HG03378 (cell line): ENCODE data around the gene PNCK.
"Not testable (repeated sequence)": the region's sequence is repeated elsewhere in the genome, so short reads cannot be mapped to it uniquely, and the experiment has no call there.

Source experiments
- ATAC-seq: cut with Tn5 transposase; IDR thresholded peaks from one replicate; pipeline ENCODE4 v1.9.1; 2021; ENCODE audit warnings: mild to moderate bottlenecking, moderate library complexity; ENCODE audit not compliant: unreplicated experiment

PNCK gene

DNA sequence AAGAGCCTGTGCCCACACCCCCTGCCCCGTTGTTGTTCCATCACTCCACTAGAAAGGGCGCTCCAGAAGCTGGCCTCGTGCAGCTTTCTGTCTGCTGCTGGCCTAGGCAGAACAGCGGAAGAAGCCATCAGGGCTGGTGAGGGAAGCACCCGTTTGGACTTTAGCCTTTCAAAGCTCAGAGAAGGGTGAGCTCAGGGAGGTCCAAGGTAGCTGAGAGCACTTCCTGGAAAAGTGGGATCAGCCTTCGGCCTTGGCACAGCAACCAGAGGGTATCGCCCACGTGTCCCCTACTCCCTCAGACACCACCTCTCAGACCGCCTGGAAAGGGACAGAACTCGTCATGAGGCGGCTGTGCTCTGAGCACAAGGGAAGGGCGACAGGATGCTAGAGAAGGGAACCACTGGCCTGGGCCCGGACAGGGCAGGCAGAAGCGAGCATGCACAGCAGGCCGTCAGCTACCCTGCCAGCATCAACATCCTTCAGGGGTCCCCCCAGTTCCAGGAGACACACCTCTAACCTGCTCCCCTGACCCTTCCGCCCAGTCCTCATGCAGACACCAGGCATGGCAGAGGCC lies 25.7 kb upstream of the PNCK start:
- ATAC-seq: not testable (repeated sequence)

DNA sequence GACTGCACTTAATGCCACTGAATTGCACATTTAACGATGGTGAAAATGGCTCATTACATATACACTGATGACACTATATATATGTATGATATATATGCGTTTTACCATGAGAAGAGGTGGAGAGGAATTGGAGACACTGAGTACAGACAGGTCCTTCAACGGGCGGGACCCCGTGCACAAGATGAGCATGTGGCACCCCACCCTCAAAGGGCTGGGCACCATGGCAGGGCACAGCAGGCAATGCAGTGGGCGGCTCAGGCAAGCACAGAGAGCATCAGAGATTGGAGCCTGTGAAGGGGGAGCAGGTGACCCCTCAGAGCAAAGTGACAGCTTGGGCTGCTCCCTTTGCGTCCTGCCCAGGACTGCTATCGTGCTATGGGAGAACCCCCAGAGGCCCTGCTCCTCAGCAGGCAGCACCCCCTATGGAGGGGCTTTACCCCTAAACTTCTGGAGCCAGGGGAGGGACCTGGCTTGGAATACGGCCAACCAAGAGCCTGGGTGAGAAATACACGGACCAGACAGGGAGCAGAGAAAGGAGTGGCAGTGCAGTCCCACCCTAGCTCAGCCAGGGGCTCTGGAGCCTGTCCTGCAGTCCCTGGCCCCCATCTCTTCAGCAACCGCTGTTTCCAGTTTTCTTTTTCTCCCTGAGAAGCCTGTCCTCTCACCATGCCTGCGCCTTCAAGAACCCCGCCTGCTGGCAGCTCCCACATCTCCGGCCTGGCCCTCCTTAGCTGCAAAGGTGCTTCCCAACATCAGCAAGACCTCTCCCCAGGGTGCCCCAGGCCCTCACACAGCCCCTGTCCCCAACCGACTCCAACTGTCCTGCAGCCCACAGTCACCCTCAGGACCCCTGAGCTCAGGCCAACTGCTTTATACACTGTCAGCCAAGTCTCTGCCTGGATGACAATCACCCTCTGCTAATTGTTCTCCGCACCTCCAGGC lies 24.6 kb upstream of the PNCK start:
- no peak for ATAC-seq

DNA sequence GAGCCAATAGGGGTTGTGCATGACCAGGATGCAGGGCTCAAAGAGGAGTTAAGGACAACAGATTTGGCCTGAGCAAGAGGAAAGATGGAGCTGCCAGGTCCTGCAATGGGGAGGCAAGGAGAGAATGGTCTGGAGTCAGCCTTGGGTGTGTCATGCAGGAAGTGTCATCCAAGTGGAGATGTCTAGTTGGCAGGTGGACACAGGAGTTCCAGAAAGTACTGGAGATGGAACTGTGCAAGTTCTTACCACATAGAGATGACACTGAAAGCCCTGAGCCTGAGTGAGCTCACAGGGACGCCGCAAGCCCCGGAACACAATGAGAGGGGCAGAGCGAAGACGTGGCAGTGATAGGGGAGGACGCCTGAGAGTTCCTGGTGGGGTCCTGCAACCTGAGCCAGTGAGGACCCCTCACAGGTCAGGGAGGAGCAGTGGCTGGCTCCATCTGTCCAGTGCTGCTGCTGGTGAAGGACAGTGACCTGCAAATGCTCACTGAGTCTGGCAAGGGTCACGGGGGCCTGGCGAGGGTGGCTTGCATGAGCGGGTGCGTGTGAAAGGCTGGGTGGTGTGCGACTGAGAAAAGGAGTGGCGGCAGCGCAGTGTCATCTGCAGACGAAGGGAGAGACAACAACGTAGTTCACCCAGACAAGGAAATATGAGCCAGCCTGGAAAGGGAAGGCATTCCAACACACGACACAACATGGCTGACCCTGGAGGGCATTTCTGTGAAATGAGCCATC lies 23.5 kb upstream of the PNCK start:
- not testable (repeated sequence) for ATAC-seq

DNA sequence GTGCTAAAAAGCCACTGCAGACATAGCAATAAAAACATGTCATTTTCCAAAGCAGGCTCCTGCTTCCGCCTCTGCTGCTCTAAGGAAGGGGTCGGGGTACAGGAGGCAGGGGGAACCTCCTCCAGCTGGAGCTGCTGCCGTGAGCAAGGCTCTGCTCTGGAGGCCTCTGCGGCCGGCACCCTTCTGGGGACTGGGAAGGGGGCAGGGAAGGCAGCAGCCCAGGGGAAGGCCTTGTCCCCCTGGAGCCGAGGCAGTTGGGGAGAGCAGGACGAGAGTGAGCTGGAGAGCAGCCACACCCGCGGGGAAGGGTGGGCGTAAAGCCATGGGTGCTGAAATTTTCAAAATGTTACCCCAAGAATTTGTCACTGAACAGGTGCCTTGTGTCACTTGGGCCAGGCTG lies 22.9 kb upstream of the PNCK start:
- not testable (repeated sequence) for ATAC-seq

DNA sequence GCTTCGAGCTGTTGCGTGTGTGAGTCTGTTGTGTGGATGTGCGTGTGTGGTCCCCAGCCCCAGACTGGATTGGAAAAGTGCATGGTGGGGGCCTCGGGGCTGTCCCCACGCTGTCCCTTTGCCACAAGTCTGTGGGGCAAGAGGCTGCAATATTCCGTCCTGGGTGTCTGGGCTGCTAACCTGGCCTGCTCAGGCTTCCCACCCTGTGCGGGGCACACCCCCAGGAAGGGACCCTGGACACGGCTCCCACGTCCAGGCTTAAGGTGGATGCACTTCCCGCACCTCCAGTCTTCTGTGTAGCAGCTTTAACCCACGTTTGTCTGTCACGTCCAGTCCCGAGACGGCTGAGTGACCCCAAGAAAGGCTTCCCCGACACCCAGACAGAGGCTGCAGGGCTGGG lies 22.5 kb upstream of the PNCK start:
- ATAC-seq: no peak

DNA sequence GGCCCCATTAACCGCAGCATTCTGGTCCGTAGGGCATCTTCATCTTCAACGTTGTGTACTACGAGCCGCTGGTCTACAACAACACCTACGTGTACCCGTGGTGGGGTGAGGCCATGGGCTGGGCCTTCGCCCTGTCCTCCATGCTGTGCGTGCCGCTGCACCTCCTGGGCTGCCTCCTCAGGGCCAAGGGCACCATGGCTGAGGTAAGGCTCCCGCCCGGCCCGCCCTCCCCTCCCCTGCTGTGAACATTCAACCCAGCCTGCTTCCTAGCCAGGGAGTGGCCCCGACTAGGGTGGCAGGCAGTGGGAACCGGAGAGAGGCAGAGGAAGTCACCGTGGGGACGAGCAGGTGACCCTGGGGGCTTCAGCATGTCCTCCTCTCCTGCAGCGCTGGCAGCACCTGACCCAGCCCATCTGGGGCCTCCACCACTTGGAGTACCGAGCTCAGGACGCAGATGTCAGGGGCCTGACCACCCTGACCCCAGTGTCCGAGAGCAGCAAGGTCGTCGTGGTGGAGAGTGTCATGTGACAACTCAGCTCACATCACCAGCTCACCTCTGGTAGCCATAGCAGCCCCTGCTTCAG lies 21.2 kb upstream of the PNCK start:
- ATAC-seq: no peak

DNA sequence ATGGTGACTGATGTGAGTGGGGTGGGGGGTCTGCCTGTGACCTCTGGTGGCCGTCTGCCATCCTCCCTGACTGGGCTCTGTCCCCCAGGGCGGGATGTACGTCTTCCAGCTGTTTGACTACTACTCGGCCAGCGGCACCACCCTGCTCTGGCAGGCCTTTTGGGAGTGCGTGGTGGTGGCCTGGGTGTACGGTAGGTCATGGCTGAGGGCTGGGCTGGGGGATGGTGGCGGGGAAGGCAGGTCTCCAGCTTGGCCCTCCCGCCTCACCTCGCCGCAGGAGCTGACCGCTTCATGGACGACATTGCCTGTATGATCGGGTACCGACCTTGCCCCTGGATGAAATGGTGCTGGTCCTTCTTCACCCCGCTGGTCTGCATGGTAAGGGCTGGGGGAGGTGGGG lies 20.6 kb upstream of the PNCK start:
- ATAC-seq: not testable (repeated sequence)

DNA sequence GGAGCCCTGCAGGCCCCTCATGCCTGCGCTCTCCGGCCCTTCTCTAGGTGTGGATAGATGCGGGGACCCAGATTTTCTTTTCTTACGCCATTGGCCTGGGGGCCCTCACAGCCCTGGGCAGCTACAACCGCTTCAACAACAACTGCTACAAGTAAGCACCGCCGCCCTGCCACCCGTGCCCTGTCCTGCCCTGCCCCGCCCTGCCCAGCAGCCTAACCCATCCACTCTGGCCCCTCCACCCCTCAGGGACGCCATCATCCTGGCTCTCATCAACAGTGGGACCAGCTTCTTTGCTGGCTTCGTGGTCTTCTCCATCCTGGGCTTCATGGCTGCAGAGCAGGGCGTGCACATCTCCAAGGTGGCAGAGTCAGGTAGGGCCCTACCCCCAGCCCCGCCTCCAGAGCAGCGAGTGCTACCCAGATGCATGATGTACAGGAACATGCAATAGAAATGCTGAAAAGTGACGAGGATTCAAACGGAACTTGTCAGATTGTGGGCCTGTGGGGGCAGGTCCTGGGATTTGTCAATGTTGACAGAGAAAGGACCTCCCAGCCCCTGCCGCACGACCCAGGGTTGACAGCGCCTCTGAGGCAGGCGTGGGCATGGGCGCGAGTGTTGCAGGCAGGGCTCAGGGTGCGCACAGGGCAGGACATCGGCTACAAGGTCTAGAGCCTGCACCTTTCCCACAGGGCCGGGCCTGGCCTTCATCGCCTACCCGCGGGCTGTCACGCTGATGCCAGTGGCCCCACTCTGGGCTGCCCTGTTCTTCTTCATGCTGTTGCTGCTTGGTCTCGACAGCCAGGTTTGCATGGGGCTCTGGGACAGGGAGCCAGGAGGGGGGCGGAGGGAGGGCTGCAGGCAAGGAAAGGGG lies 19.8 kb upstream of the PNCK start:
- no peak for ATAC-seq

DNA sequence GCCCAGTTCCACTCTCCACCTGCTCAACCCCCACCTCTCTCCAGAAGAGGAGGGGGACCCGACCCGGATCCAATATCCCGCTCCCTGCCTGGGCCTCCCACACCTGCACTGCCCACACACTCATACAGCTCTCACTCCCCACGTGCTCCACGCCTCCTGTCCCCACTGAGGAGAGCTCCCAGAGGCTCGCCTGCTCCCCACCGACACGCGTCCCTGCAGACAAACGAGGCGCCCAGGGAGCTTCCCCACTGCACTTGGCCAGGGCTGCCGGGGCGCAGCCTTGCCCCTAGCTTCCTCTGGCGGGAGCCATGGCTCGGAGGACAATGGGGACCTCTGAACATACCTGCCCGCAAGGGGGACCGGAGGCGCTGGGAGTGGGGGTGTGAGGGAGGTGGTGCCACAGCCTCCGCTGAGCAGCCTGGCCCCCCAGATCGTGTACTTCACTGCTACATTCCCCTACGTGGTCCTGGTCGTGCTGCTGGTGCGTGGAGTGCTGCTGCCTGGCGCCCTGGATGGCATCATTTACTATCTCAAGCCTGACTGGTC lies 19.1 kb upstream of the PNCK start:
- no peak for ATAC-seq

DNA sequence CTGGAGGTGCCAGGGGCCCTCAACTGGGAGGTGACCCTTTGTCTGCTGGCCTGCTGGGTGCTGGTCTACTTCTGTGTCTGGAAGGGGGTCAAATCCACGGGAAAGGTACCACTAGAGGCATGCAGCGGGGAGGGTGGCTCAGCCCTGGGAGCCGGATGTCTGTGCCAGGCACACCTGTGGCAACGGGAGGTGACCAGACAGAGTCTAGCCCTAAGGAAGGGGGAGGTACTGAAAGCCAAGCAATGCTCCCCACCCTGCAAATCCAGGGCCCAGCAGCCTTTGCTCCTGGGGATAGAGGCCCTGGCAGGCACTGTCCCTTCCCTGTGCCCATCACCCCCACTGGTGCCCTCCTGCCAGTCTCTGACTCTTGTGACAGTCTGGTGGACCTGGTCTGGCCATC lies 18.4 kb upstream of the PNCK start:
- ATAC-seq: no peak

DNA sequence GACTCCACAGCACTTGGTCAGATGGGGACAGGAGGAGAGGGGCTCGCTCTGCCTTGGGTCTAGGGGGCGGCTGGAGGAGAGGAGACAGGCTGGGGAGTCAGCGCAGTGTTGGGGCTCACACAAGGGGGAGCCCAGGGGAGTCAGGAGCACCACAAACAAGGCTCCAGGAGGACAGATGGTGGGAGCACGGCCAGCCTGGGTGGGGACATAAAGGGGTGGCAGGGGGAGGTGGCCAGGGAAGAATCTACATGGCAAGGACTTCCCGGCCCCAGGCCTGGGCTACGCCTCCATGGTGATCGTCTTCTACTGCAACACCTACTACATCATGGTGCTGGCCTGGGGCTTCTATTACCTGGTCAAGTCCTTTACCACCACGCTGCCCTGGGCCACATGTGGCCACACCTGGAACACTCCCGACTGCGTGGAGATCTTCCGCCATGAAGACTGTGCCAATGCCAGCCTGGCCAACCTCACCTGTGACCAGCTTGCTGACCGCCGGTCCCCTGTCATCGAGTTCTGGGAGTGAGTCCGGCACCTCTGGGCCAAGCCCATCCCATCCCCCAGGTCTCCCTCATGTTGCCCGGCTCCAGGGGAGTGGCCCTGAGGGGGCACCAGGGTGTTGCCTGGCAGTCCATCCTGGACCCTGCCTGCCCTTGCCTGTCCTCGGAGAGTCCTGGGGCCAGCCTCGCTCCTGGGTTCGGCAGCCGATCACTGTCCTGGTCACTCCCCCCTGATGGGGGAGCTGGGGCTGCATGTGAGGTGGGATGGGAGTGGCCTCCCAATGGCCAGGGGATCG lies 17.6 kb upstream of the PNCK start:
- not testable (repeated sequence) for ATAC-seq

DNA sequence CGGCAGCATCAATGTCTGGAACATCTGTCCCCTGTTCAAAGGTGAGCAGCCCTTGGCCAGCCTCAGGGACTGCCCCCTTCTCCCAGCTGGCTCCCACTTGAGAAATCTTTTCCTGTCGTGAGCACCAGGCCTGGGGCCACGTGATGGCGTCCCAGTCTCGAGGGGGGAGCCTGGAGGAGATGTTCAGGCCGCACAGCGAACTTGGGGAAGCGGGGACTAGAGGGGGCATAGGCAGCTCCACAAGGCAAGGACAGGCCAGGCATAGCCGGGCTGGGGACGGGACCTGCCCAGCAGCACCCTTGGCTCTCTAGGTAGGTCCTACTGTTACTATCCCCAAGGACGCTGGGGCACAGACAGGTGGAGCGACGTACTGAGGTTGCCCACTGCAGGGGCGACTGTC lies 16.9 kb upstream of the PNCK start:
- no peak for ATAC-seq

DNA sequence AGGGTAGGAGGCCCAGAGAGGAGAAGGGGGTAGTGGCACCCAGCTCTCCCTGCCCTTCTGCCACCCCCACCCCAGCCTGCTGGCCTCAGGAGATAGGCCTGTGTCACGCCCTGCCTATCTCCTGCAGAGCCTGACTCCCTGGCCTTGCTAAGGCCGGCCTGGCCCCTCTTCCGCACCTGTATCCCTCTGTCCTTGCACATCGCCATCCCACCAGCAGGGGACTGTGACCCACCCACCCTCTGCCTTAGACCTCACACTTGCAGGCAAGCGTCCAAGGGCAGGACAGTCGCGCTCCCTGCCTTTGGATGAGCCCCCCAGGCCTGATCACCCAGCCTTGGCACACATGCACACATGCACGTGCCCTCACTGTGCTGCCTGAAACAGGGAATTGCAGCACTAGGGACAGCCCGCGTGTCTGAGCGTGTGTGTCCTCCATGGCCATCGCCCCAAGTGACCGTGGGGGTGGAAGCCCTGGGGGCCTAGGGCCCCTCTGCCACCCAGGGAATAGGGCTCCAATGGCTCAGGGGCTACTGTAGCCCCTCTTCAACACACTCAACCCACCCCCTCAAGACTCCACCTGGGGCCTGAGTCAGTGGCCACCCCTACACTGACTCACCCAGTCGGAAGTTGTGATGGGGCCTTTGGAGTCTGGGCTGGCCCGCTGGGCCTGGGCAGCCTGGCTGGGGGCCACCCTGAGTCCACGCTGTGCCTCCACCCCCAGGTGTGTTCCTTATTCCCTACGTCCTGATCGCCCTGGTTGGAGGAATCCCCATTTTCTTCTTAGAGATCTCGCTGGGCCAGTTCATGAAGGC lies 16.2 kb upstream of the PNCK start:
- no peak for ATAC-seq

DNA sequence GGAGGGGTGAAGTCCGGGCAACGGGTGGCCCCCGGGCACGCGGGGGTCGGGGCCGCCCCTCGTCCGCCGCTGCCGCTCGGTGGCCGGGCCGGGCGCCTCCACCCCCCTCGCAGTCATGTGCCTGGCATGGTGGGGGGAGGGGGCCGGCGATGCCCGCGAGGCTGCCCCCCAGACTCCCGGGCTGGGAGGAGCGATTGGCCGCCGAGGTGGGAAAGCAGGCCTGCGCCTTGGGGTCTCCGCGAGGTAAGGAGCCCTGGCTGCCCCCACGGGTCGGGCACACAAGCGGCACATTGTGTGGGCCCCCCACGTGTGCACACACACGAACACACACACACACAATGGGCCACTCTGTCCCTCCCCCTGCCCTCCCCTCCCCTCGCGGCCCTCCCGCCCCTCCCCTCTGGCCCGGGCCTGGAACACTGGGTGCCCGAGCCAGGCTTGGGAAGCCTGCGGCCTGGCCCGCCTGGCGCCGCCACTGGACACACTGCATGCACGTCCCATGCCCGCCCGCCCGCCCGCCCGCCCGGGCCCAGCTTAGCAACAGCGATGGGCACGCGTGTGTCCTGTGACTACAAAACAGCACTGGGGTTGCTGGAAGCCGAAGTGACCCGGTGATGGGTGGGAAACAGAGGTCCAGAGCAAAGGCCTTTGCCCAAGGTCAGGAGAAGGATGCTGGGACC lies 15.4 kb upstream of the PNCK start:
- no peak for ATAC-seq

DNA sequence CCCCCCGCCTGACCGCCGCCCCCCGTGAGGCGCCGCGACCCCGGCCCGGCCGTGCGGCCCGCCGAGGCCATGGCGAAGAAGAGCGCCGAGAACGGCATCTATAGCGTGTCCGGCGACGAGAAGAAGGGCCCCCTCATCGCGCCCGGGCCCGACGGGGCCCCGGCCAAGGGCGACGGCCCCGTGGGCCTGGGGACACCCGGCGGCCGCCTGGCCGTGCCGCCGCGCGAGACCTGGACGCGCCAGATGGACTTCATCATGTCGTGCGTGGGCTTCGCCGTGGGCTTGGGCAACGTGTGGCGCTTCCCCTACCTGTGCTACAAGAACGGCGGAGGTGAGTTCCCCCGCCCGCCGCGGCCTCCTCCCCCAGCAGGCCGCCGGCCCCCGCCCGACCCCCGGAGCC lies 14.9 kb upstream of the PNCK start:
- no peak for ATAC-seq

DNA sequence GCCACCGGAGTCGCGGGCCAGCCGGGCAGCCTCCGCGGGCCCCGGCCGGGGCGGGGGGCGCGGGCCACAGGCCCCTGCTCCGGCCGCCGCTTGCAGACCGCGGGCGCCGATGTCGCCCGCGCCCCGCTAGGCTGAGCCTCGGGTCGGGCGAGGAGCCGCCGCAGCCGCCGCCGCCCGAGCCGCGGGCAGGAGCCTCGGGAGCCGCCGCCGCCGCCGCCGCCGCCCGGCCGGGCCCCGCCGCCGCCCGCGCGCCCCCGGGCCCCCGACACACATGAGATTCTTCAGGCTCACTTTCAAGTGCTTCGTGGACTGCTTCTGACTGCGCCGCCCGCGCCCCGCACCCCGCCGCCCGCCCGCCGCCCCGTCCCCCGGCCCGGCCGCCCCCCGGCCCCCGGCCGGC lies 14.5 kb upstream of the PNCK start:
- no peak for ATAC-seq

DNA sequence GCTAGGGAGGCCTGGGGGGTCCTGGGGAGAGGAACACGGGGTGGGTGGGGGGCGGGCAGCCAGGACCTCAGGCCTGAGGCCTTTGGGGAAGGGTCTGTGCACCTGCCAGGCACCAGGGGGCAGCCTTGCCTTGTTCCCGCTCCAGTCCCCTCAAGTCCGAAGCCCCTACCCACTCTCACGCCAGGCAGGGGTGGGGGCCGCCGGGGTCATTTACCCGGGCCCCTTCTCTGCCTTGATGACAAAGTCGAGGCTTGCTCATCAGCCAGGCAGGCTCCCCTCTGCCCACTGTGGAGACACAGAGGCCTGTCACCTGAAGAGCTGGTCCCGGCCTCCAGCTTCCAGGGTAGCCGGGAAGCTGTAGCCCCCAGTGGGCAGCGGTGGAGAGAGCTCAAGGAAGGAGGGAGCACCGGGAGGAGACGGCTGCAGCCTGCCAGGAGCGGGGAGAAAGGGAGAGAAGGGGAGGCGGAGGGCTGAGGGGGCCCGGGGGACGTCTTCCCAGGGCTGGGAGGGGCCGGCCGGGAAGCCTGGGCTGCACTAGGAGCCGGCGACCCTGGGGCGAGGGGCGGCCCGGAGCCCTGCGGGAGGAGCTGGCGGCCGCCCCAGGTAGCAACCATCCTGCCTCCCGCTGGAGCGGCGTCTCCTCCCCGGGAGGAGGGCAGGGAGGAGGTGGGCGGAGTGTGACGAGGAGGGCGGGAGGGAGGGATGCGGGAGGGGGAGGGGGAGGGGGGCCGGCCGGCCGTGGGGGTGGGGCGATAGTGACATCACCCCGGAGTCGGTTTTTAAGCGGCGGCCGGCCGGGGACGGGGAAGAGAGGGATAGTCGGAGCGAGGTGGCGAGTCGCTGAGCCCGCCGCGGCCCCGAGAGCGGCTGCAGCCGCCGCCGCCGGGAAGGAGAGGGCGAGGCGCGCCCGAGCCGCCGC lies 13.8 kb upstream of the PNCK start, which contains the start of gene SLC6A8:
Gene SLC6A8, plus strand, starts transcription at position 806 of the 919 bp plus-strand sequence. CDS start 649 bp downstream, outside the sequence.
- no peak for ATAC-seq
